Measurements from ENCODE around the gene SLC4A1AP.

DNA sequence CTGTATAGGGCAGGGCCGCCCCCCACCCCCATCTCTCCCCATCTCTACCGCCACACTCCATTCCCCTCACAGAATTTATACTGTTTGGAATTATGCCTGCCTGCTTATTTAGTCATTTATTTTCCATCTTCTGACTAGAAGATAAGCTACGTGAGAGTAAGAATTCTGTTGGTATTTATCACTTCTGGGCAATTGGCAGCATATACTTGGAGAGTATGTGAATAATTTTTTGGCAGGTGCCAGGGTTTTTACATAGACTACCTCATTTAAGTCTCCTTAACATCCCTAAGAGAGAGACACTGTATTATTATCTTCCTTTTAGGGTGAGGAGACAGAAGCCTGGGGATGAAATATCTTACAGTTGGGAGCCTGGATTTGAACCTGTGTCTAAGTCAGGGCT, 45.0 kb downstream of the SLC4A1AP start:
- TF ChIP-seq GATA3 (IDR thresholded peaks at IDR 0.05; ENCODE audit: low read depth, low read length) (no peak), GATA2 (IDR thresholded peaks at IDR 0.05; ENCODE audit: low read depth, low read length) (no peak)
